SU-DHL-6 (cell line): Measurements from ENCODE around the gene MAST4.

Experiments used
- H2AFZ ChIP-seq: fragments of 200-600 bp; sonication (generic); 2 replicates; pipeline ENCODE4 v1.6.1; 2014; ENCODE audit warnings: low read depth, mild to moderate bottlenecking, moderate library complexity, mixed read lengths, antibody characterized with exemption, low read length; ENCODE audit not compliant: severe bottlenecking
- H3F3A ChIP-seq: fragments of 200-600 bp; shearing (Covaris generic); 2 replicates; pipeline ENCODE4 v1.6.0; 2016; ENCODE audit warnings: antibody characterized with exemption, mild to moderate bottlenecking; ENCODE audit not compliant: insufficient read depth
- H3K27ac ChIP-seq: fragments of 200-600 bp; sonication (generic); 2 replicates; pipeline ENCODE4 v1.5.1; 2016; ENCODE audit warnings: low read depth, mild to moderate bottlenecking, low read length, moderate library complexity, mixed read lengths
- H3K27me3 ChIP-seq: fragments of 200-600 bp; sonication (generic), shearing (Covaris generic); 2 replicates; pipeline ENCODE4 v1.6.0; 2014; ENCODE audit warnings: mild to moderate bottlenecking, low read length
- H3K36me3 ChIP-seq: fragments of 200-600 bp; sonication (generic); 2 replicates; pipeline ENCODE4 v1.6.1; 2014; ENCODE audit warnings: mild to moderate bottlenecking, low read length, mixed read lengths
- H3K4me2 ChIP-seq: fragments of 300-600, 200-600 bp; shearing (Covaris generic), sonication (generic); 2 replicates; pipeline ENCODE4 v1.6.0; 2014; ENCODE audit warnings: low read length, low read depth, mild to moderate bottlenecking; ENCODE audit not compliant: poor library complexity, severe bottlenecking
- H3K4me3 ChIP-seq: fragments of 200-600 bp; sonication (generic); 2 replicates; pipeline ENCODE4 v1.5.1; 2014; ENCODE audit warnings: antibody characterized with exemption, low read length, mild to moderate bottlenecking, mixed read lengths; ENCODE audit not compliant: insufficient read depth, poor library complexity, severe bottlenecking
- H3K79me2 ChIP-seq: fragments of 200-600 bp; sonication (generic); 2 replicates; pipeline ENCODE4 v1.6.1; 2014; ENCODE audit warnings: mild to moderate bottlenecking, low read length, moderate library complexity; ENCODE audit not compliant: insufficient read depth
- H3K9ac ChIP-seq: fragments of 200-600 bp; sonication (generic); 2 replicates; pipeline ENCODE4 v1.7.0; 2014; ENCODE audit warnings: mild to moderate bottlenecking, low read length
- H3K9me2 ChIP-seq: fragments of 200-600 bp; sonication (generic); replicated peaks from 2 replicates; pipeline ENCODE4 v1.6.1; 2014; ENCODE audit warnings: low read length; ENCODE audit not compliant: insufficient read depth
- H3K9me3 ChIP-seq: fragments of 200-600 bp; sonication (generic); 2 replicates; pipeline ENCODE4 v1.6.1; 2014; ENCODE audit warnings: low read length, mixed read lengths; ENCODE audit not compliant: insufficient read depth
- H4K20me1 ChIP-seq: fragments of 200-600 bp; sonication (generic); 2 replicates; pipeline ENCODE4 v1.6.1; 2014; ENCODE audit warnings: low read depth, mild to moderate bottlenecking, antibody characterized with exemption, low read length, moderate library complexity, mixed read lengths
- CTCF ChIP-seq: fragments of 200-600 bp; sonication (generic); IDR thresholded peaks from one replicate; pipeline ENCODE4 v1.5.1; 2017; ENCODE audit warnings: antibody characterized with exemption, mild to moderate bottlenecking, low read length, moderate library complexity; ENCODE audit not compliant: insufficient read depth, poor library complexity, severe bottlenecking
- EZH2phosphoT487 ChIP-seq: fragments of 200-600 bp; sonication (generic), shearing (Covaris generic); conservative IDR thresholded peaks from 2 replicates; pipeline ENCODE4 v1.6.1; 2018; ENCODE audit warnings: mild to moderate bottlenecking, antibody characterized with exemption, low read length, moderate library complexity, mixed read lengths

The MAST4 gene

GRCh38 chr5:66647146-66647856 is 51.1 kb downstream of the MAST4 start:
- Histone ChIP-seq H3K27me3 (no peaks in the 10 kb centered on the region), H2AFZ (no peak overlapping the region), H3K4me3 (no peak overlapping the region), H4K20me1 (no peaks in the 10 kb centered on the region), H3K27ac (no peak overlapping the region), H3F3A (no peaks in the 10 kb centered on the region), H3K79me2 (no peaks in the 10 kb centered on the region), H3K9me2 (no peaks in the 10 kb centered on the region), H3K4me2 (no peak overlapping the region), H3K9ac (no peak overlapping the region), H3K9me3 (no peaks in the 10 kb centered on the region), H3K36me3 (no peaks in the 10 kb centered on the region; the same call in 1 of the 2 replicates)
- TF ChIP-seq CTCF (no peak), EZH2phosphoT487 (no peak)

- no peak for TF ChIP-seq CTCF
- no peak for TF ChIP-seq EZH2phosphoT487
These were observed 56.6 kb downstream of the MAST4 start for GRCh38 chr5:66652818-66653217.

GRCh38 chr5:66653325-66653724 is 57.1 kb downstream of the MAST4 start:
- no peaks in the 10 kb centered on the region for H3K9me2 ChIP-seq
- H3K9ac ChIP-seq: no peak overlapping the region
- no peaks in the 10 kb centered on the region for H3K9me3 ChIP-seq
- H2AFZ ChIP-seq: no peak overlapping the region
- H3K36me3 ChIP-seq: no peaks in the 10 kb centered on the region; the same call in 1 of the 2 replicates
- no peaks in the 10 kb centered on the region for H4K20me1 ChIP-seq
- no peaks in the 10 kb centered on the region for H3F3A ChIP-seq
- no peak overlapping the region for H3K4me2 ChIP-seq
- no peak overlapping the region for H3K4me3 ChIP-seq
- TF ChIP-seq EZH2phosphoT487 (no peak), CTCF (no peak)
- H3K27me3 ChIP-seq: no peaks in the 10 kb centered on the region
- H3K27ac ChIP-seq: no peak overlapping the region
- no peaks in the 10 kb centered on the region for H3K79me2 ChIP-seq

More at GRCh38 chr5:66652818-66653217, 56.6 kb downstream of the MAST4 start:
- Histone ChIP-seq H3K27ac (no peak overlapping the region), H3F3A (no peaks in the 10 kb centered on the region), H3K4me2 (no peak overlapping the region), H4K20me1 (no peaks in the 10 kb centered on the region), H3K36me3 (no peaks in the 10 kb centered on the region; the same call in 1 of the 2 replicates), H2AFZ (no peak overlapping the region), H3K9me2 (no peaks in the 10 kb centered on the region), H3K27me3 (no peaks in the 10 kb centered on the region), H3K9ac (no peak overlapping the region), H3K4me3 (no peak overlapping the region), H3K79me2 (no peaks in the 10 kb centered on the region), H3K9me3 (no peaks in the 10 kb centered on the region)
